Mesothelial cell of epicardium (in vitro differentiated cells): ENCODE results near the gene KRTAP22-1. TPM values are rescaled to one million over a fixed set of nuclear protein-coding genes. Genes with fewer than 3 reads are reported as not detected.

ENCODE experiments used
- DNase-seq, 2 experiments: peaks; one replicate each; pipeline ENCODE4 v3.0.0; 2021; ENCODE audit warnings: low spot score in 2 of 2; ENCODE audit not compliant: unreplicated experiment in 2 of 2
- H3K27ac Mint-ChIP-seq: 2 replicates; pipeline ENCODE4 v1.8.0; 2021; ENCODE audit warnings: mixed read lengths
- H3K27me3 Mint-ChIP-seq: 2 replicates; pipeline ENCODE4 v1.8.0; 2021; ENCODE audit warnings: low read depth, mixed read lengths
- H3K36me3 Mint-ChIP-seq: 2 replicates; pipeline ENCODE4 v1.8.0; 2021; ENCODE audit warnings: mixed read lengths
- H3K4me1 Mint-ChIP-seq: 2 replicates; pipeline ENCODE4 v1.8.0; 2021; ENCODE audit warnings: mixed read lengths
- H3K4me3 Mint-ChIP-seq: 2 replicates; pipeline ENCODE4 v1.8.0; 2021; ENCODE audit warnings: mild to moderate bottlenecking, moderate library complexity, mixed read lengths
- H3K9me3 Mint-ChIP-seq: 2 replicates; pipeline ENCODE4 v1.8.0; 2021; ENCODE audit warnings: mixed read lengths
- total RNA-seq: library from RNA; stranded (reverse); gene quantifications from 3 replicates; pipeline ENCODE4 v1.2.1, GENCODE V29; 2021
- TF ChIP-seq, protein P1 (sequence below): fragments of 200-600 bp; sonication (generic); IDR thresholded peaks from one replicate; pipeline ENCODE4 v1.5.0; 2021; ENCODE audit warnings: antibody characterized with exemption; ENCODE audit not compliant: unreplicated experiment

Gene KRTAP22-1
- not detected in 3 replicates for total RNA-seq

DNA sequence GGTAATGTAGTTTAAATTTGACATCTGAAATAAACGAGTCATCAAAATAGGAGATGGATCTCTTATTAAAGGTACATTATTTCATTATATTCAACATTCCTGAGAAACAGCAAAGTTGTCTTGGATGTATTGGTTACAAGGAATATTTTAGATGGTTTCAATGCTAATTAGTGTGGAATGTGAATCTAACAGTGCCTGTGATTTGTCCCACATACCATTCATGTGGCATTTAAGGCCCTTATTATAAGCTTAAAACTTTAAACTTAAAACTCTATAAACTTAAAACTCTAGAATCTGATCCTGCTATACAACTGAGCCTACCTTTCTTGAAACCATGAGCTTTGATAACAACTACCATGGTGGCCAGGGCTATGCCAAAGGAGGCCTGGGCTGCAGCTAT is at the start of gene KRTAP22-1:
KRTAP22-1 (plus strand) TSS at position 301 of the 400 bp plus-strand sequence.
- no peak for DNase-seq
- Mint-ChIP-seq H3K27ac (no peak within 1 kb of the TSS), H3K4me1 (no peaks in the 10 kb centered on the region), H3K27me3 (no peaks in the 10 kb centered on the region), H3K9me3 (peaks cover 53% of the 10 kb centered on the region), H3K4me3 (no peak within 1 kb of the TSS), H3K36me3 (no peaks in the 10 kb centered on the region)
- TF ChIP-seq, protein P1, sequence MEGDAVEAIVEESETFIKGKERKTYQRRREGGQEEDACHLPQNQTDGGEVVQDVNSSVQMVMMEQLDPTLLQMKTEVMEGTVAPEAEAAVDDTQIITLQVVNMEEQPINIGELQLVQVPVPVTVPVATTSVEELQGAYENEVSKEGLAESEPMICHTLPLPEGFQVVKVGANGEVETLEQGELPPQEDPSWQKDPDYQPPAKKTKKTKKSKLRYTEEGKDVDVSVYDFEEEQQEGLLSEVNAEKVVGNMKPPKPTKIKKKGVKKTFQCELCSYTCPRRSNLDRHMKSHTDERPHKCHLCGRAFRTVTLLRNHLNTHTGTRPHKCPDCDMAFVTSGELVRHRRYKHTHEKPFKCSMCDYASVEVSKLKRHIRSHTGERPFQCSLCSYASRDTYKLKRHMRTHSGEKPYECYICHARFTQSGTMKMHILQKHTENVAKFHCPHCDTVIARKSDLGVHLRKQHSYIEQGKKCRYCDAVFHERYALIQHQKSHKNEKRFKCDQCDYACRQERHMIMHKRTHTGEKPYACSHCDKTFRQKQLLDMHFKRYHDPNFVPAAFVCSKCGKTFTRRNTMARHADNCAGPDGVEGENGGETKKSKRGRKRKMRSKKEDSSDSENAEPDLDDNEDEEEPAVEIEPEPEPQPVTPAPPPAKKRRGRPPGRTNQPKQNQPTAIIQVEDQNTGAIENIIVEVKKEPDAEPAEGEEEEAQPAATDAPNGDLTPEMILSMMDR = no peak

DNA sequence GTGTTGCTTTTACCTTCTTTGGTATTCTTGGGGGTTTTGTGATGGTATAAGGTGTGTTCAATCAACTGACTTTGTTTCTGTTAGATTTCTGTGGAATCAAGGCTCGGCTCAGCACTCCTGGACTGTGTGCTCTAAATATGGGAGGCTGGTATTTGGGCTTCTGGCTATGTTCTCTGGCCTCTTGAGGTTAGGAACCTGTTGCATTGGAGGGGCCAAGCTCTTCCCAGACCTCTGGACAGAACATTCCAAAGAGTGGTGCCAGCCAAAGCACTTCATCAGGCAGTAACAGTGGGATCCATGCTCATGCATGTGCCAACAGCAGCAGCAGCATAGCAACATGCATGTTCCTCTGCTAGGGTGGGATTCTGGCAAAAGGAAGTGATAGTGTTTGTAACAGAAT is 48.1 kb upstream of the KRTAP22-1 start:
- no peak for DNase-seq
- TF ChIP-seq, protein P1 = no peak
- Mint-ChIP-seq H3K27me3 (no peaks in the 10 kb centered on the region), H3K4me3 (no peak overlapping the region), H3K4me1 (no peaks in the 10 kb centered on the region), H3K36me3 (no peaks in the 10 kb centered on the region), H3K9me3 (peaks cover 65% of the 10 kb centered on the region), H3K27ac (no peak overlapping the region)

DNA sequence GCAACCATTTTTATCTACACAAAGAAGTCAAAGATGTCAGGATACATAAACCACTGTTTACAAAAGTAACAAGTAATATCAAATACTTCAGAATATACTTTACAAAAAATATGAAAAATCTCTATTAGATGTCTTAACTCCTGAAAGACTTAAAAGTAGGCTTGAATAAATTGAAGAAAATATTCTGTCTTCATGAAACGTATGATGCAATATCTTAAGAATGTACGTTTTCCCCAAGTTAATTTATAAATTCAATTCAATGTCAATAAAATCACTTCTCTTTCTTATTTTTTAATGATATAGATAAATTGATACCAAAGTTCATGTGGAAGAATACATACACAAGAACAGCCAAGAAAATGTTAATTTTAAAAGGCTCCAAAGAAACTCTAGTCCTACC is 45.8 kb upstream of the KRTAP22-1 start:
- H3K4me3 Mint-ChIP-seq = no peak overlapping the region
- H3K27me3 Mint-ChIP-seq = no peaks in the 10 kb centered on the region
- TF ChIP-seq, protein P1 = no peak
- no peak overlapping the region for H3K27ac Mint-ChIP-seq
- H3K4me1 Mint-ChIP-seq = no peaks in the 10 kb centered on the region
- no peaks in the 10 kb centered on the region for H3K36me3 Mint-ChIP-seq
- H3K9me3 Mint-ChIP-seq = peaks cover 53% of the 10 kb centered on the region
- DNase-seq = no peak

DNA sequence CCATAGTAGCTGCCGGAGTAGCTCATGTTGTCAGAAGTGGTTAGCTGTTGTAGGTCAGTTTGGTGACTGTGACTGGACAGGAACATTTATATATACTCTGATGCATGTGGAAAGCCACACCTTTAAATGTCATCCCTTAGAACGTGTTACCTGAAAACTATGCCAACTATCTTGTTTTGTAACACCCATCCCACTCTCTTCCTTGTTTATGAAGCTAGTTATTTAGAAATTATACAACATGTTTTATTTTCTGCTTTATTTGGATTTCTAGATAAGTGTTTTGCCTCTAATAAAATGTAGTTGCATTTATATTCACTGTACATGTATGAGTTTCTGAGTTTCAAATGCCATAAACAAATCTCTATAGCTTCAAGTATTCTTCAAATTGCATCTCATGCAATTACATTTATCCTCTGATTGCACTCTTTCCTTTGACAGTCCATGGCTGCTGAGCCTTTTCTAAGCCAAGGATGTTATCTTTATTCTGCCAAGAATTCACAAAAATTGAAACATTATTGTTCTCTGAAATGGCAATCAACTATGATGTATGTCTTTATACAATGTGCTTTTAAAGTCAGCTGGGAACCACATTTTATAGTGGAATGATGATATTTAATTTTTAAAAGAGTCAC is 39.5 kb upstream of the KRTAP22-1 start, which contains the start of gene KRTAP19-7:
KRTAP19-7 (minus strand) TSS at position 51 of the 632 bp plus-strand sequence; CDS start at position 26, 25 bp downstream.
- TF ChIP-seq, protein P1 = no peak
- H3K27me3 Mint-ChIP-seq = no peaks in the 10 kb centered on the region
- no peaks in the 10 kb centered on the region for H3K4me1 Mint-ChIP-seq
- H3K9me3 Mint-ChIP-seq = peaks cover 31% of the 10 kb centered on the region
- H3K27ac Mint-ChIP-seq = no peak within 1 kb of the TSS
- no peak for DNase-seq
- H3K4me3 Mint-ChIP-seq = no peak within 1 kb of the TSS
- no peaks in the 10 kb centered on the region for H3K36me3 Mint-ChIP-seq

DNA sequence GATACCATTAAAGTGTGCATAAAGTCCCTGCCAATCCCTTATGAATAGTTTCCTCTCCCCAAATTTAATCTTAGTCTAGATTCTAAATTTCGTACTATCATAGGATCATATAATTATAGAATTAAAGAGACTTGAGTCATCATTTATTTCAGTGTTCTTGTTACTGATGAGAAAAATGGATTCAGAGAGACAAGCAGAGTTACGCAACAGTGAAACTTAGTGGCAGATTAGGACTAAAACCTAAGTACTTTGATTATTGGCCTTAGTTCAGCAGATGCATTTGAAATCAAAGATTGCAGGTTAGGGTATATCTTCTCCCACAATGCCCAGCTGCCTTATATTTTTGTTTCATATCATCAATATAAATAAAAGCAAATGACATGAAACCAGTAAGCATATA is 38.9 kb upstream of the KRTAP22-1 start:
- TF ChIP-seq, protein P1 = no peak
- no peak for DNase-seq
- H3K36me3 Mint-ChIP-seq = no peaks in the 10 kb centered on the region
- H3K9me3 Mint-ChIP-seq = peaks cover 26% of the 10 kb centered on the region
- H3K27ac Mint-ChIP-seq = no peak overlapping the region
- no peaks in the 10 kb centered on the region for H3K4me1 Mint-ChIP-seq
- H3K4me3 Mint-ChIP-seq = no peak overlapping the region
- H3K27me3 Mint-ChIP-seq = no peaks in the 10 kb centered on the region

DNA sequence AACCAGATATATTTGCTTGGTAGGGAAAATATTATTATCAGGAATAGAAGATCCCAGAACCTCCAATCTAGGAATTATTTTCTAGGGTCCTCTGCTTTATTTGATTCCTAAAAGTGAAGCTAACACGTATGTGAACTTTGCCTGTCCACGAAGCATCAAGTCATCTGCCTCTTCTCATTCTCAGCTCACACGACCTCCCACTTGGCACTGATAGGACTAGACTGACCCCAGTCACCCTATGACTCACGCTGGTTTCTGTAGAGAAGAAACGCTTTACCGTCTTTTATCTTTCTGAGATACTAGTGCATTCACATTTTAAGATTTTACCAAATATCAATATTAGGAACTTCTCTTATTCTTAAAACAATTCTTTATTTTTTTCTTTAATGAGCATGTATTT is 37.8 kb upstream of the KRTAP22-1 start:
- no peak overlapping the region for H3K27ac Mint-ChIP-seq
- H3K9me3 Mint-ChIP-seq = peaks cover 22% of the 10 kb centered on the region
- H3K27me3 Mint-ChIP-seq = no peaks in the 10 kb centered on the region
- H3K4me3 Mint-ChIP-seq = no peak overlapping the region
- DNase-seq = no peak
- TF ChIP-seq, protein P1 = no peak
- H3K36me3 Mint-ChIP-seq = no peaks in the 10 kb centered on the region
- H3K4me1 Mint-ChIP-seq = no peaks in the 10 kb centered on the region
